DMS153 treated with DMSO at 0.1 percent for 48 hours (cell line): Measurements from ENCODE around the gene FANCE.
A peak's percentile ranks its signal among the peaks of the same experiment; 100 is the strongest.

ENCODE experiments used
- DNase-seq: peaks from one replicate; lab custom pipeline; 2025; ENCODE audit not compliant: unreplicated experiment; lab: John Stamatoyannopoulos, UW

FANCE gene, protein sequence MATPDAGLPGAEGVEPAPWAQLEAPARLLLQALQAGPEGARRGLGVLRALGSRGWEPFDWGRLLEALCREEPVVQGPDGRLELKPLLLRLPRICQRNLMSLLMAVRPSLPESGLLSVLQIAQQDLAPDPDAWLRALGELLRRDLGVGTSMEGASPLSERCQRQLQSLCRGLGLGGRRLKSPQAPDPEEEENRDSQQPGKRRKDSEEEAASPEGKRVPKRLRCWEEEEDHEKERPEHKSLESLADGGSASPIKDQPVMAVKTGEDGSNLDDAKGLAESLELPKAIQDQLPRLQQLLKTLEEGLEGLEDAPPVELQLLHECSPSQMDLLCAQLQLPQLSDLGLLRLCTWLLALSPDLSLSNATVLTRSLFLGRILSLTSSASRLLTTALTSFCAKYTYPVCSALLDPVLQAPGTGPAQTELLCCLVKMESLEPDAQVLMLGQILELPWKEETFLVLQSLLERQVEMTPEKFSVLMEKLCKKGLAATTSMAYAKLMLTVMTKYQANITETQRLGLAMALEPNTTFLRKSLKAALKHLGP

DNA sequence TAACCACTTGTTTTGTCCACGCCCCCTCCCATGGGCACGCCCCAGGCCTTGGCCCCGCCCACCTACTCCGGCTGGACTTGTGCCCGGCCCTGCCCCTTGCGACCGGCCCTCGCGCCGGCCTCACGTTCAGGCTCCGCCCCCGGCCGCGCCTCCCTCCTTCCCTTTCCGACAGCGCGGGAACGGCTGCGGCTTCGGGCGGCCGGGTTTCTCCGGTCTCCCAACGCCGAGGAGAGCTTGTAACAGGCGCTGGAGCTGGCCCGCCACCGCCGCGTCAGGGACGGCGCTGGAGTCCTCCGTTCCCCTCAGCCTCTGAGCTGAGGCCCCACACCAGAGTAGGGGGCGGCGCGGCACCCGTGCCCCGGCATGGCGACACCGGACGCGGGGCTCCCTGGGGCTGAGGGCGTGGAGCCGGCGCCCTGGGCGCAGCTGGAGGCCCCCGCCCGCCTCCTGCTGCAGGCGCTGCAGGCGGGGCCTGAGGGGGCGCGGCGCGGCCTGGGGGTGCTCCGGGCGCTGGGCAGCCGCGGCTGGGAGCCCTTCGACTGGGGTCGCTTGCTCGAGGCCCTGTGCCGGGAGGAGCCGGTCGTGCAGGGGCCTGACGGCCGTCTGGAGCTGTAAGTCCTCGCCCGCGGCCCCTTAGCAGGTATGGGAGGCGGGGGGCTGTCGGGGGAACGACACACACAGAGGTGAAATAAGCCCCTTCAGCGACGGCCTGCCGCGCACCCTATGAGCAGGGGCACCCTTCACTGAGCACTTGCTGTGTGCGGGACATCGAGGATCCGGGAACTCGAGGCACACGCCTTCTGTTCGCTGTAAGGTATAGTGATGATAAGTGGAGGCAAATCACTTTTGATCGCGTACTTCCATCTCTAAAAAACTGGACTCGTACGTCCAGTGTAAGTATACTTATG lies at the start of gene FANCE:
FANCE (plus strand) TSS at position 156 of the 908 bp plus-strand sequence; CDS start at position 364, 208 bp downstream.
- peak; percentile 76 for DNase-seq

DNA sequence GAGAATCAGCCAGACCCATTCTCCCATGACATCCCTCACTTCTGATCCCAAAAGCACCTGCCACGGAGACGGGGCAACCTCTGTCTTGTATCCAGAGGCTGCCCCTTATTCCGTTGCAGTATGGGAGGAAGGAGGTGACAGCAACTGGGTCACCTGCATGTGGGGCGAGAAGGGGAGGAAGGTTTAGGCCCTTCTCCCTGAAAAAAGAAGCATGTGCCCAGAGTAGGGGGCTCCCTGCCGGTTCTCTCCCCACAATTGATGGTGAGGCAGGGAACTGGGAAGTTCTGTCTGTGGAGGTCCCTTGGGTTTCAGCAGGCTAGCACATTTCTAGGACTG lies 49.3 kb upstream of the FANCE start:
- no peak for DNase-seq

DNA sequence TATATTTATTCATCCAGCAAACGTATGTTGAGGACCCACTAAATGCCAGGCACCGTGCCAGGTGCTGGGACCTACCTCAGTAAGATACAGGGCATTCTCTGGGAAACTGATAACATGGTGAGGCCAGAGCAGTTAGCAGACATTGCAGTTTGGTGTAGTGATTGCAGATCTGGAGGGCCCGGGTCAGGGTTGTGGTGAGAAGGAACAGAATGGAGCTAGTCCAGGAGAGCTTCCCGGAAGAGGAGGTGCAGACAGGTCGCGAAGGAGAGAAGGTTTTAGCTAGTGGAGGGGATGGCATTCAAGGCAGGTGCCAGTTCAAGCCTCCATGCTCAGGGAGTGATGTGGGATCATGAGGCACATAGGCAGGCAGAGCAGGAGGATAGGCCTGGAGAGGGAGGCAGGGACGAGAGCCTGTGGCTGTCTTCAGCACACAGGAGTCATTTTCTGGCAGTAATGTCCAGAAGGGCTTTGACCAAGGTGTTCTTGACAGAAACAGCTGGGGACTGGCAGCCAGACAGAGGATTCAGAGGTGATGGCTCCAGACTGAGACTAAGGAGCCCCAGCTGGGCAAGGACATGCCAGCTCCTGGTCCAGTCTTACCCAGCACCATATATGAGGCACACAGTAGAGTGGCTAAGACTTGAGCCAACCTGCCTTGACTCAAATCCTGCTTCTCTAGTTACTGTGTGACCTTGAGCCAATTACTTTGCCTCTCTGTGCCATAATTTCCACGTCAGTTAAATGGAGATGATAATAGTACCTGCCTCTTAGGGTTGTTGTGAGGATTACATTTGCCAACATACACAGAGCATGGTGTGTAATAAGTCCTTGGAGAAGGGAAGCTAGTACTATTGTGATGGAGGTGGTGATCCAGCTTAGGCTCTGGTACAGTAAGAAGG lies 48.3 kb upstream of the FANCE start:
- no peak for DNase-seq

DNA sequence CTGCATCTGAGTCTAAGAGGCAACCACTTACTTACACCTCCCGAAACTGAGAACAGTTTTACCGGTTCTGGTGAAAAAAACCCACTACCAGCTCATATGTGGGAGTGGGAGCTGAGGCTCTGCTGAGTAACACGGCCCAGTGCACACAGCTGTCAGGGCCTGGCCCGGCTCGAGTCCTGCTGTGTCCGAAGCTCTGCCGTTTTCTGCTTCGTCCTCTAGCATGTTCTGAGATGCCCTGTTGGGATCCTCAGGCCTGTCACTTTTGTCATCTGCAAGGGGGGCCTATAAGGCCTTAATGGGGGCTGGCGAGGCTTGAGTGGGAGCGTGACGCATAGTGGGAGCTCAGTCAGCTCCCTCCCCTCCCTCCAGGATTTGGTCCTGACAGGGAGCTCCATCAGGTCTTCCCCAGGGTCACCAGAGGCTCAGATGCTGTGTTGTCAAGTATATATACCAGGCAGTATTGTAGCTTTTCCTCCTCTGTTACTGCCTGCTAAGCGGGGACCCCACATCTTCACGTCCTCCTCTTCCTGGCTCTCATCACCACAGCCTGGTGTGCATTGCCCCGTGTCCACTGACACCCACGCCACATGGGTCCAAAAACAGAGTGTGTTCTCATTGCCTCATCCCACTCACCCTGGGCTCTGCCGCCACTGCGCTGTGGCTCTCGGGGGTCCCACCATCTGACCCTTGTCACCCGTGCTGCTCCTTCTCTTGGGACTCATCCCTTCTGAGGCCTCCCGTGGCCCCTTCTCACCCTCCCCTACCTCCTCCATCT lies 45.2 kb upstream of the FANCE start:
- no peak for DNase-seq

DNA sequence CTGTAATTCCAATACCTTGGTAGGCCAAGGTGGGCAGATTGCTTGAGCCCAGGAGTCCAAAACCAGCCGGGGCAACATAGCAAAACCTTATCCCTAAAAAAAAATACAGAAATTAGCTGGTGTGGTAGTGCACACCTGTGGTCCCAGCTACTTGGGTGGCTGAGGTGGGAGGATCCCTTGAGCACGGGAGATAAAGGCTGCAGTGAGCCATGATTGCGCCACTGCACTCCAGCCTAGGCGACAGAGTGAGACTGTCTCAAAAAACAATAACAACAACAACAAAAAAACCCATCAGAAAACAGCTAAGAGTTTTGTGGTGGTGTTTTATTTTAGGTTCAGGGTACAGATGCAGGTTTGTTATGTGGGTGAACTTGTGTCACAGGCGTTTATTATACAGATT lies 42.9 kb upstream of the FANCE start:
- DNase-seq: no peak

DNA sequence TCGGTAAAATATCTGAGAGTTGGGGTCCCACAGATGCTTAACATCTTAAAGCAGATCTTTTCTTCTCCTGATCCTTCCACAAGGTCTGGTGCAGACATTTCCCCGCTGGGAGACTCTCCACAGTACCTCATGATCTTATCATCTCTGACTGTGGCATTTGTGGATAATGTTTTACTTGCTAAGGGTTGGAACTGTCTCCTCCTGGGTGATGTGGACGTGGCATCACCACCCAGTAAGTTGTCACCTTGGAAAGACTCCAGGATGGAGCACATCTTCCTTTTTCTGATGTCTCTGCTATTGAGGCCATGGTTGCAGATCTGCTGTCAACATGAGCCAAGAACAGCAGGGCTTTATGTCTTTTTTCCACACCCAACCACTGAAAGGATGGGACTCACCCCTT lies 42.0 kb upstream of the FANCE start:
- no peak for DNase-seq

DNA sequence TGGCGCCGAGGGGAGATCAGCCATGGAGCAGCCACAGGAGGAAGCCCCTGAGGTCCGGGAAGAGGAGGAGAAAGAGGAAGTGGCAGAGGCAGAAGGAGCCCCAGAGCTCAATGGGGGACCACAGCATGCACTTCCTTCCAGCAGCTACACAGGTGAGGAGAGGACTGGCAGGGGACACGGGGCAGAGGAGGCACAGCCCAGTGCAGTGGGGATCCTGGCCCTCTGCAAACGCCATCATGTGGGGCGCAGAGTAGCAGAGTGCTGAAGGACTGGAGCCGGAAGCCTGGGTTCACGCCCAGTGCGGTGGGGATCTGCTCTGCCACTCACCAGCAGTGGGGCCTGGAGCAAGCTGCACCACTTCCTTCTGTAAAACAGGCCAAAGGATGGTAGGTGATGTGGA lies 41.1 kb upstream of the FANCE start:
- DNase-seq: no peak

DNA sequence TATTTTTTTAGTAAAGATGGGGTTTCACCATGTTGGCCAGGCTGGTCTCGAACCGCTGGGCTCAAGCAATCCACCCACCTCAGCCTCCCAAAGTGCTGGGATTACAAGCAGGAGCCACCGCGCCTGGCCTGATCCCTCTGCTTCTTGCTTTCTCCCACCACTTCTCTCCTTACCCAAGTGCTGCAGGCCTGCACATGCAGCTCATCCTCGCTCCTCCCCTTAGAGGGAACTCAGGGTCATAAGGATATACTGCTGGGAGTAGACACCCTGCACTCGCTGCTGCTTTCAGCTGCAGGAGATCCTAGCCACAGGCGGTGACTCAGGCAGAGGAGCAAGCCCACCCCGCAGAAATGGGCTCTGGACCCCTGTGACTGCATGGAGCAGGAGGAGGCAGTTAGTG lies 40.0 kb upstream of the FANCE start:
- DNase-seq: no peak

DNA sequence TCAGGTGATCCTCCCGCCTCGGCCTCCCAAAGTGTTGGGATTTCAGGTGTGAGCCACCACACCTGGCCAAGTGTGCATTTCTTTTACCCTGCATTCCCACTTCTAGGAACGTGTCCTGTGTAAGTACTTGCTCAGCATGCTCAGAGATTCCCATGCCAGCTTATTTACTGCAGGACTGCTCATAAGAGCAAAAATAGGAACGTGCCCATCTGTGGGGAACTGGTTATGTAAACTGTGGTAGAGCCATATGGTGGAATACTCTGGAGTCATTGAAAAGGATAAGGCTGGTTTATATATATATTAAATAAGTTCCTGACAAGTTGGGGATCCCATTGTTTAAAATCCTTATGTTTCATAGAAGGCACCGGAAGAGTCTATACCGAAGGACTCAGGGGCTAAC lies 38.2 kb upstream of the FANCE start:
- DNase-seq: no peak

DNA sequence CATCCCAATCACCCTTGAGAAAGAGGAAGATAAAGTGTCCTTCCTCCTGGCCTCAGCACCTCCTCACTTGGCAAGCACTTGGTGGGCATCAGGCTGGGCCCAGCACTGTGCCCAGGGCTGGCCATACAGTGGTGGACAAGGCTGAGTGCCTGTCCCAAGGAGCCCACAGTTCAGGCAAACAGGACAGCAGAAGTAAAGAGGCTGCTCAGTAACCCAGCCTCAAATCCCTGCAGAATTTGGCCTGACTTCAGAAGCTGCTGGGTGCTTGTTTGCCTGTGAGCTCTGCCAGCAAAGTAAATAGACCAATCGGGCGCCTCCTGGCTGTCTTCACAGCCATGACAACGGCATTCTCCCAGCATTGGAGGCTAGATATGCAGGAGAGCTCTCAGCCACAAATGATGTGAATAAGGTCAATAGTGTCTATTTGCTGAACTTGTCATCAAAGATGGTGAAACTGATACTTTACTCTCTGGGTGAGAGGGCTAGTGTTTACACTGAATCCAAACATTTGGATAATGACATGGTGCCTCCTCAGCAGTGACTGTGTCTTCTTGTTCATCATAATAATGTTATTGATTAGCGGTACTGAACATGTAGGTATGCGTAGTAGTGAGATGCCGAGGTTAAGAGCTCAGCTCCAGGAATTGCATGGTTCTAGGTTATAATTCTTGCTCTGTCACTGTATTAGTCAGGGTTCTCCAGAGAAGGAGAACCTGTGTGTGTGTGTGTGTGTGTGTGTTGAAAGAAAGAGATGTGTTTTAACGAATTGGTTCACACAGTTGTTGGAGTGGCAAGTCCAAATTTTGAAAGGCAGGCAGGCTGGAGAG lies 36.9 kb upstream of the FANCE start:
- DNase-seq: peak; percentile 90

DNA sequence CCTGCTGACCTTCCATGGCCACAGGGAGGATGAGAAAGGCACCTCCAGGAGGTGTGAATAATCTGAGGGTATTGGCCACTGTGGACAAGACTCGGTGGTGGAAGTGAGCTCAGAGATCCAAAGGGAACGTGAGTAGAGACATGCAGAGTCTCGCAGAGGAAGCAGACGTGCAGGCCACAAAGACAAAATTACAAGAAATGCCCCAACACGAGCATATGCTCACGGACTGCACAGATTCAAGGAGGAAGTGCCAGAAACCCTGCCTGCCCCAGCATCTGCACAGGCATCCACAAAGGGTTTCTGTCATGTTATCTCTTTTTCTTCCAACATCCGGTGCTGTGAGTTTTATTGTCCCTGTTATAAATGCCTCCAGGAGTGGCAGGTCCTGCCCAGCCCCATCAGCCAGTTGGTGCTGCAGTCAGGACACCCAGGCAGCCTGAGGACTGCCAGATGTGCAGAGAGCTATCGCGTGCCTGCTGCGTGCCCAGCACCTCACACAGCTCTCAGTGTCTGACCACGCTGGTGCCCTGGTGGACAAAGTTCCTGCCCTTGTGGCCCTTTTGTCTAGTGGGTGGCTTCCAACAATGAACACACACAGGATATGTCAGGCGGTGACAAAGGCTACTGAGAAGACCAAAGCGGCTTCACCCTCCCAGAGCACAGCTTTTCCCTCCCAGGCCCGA lies 34.0 kb upstream of the FANCE start:
- no peak for DNase-seq

DNA sequence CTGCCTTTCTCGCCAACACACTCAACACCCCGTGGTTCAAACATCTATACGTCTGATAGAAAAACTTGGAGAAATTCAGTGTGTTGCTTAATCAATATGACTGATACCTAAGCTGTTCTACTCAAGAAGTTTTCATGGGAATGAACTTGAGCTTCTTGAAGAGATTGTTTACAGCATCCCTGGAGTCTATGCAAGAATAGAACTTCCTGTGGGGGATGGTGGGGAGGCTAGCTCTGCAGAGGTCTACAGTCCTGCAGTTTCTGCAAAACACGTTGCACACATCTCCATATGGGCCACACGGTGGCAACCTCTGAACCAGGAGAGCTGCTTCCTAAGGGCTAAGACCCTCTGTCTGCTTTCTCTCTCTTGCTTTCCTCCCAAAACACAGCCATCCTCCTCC lies 32.7 kb upstream of the FANCE start:
- no peak for DNase-seq

DNA sequence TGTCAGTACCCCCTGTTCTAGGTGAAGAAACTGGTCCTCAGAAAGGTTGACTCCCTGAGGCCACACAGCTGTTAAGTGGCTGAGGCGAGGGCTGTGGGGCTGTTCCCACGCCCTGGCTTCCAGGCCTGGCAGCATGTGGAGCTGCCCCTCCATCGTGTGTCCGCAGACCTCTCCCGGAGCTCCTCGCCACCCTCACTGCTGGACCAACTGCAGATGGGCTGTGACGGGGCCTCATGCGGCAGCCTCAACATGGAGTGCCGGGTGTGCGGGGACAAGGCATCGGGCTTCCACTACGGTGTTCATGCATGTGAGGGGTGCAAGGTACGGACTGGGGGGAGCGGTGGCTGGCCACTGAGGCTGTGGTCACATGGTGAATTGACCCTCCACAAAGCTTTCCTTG lies 32.2 kb upstream of the FANCE start:
- no peak for DNase-seq

DNA sequence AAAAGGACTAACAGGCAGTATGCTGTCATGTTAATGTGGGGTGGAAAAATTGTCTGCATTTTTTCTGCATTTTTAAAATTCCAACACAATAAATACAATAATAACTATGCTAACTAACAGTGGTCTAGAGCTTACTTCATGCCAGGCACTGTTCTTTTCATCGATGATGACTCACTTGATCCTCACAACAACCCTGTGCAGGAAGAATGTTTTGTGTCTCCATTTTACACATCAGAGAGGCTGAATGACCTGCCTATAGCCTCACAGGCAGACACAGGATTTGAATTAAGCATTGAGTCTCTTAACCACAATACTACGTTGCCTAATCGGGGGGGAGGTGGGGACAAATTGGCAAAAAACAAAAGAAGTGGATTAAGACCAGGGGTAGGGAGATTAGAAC lies 26.9 kb upstream of the FANCE start:
- DNase-seq: no peak

DNA sequence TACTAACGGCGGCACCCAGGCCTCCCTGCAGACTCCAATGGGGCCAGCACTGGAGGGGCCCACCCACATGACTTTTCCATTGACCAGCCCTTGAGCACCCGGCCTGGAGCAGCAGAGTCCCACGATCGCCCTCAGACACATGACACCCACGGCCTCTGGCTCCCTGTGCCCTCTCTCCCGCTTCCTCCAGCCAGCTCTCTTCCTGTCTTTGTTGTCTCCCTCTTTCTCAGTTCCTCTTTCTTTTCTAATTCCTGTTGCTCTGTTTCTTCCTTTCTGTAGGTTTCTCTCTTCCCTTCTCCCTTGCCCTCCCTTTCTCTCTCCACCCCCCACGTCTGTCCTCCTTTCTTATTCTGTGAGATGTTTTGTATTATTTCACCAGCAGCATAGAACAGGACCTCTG lies 26.1 kb upstream of the FANCE start:
- DNase-seq: no peak

DNA sequence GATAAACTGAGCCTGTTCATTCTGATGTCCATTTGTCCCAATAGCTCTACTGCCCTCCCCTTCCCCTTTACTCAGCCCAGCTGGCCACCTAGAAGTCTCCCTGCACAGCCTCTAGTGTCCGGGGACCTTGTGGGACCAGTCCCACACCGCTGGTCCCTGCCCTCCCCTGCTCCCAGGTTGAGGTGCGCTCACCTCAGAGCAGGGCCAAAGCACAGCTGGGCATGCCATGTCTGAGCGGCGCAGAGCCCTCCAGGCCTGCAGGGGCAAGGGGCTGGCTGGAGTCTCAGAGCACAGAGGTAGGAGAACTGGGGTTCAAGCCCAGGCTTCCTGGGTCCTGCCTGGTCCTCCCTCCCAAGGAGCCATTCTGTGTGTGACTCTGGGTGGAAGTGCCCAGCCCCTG lies 24.7 kb upstream of the FANCE start:
- DNase-seq: no peak

DNA sequence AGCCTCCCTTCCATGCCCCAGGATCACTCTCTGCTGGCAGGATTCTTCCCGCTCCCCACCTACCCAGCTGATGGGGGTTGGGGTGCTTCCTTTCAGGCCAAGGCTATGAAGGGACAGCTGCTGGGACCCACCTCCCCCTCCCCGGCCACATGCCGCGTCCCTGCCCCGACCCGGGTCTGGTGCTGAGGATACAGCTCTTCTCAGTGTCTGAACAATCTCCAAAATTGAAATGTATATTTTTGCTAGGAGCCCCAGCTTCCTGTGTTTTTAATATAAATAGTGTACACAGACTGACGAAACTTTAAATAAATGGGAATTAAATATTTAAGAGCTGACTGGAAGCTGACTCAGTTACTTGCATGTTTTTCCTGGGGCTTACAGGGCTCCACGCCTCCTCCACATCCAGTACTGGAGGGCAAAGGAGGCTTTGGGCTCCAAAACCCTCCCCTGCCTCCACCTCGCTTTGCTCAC lies 24.3 kb upstream of the FANCE start:
- DNase-seq: no peak

DNA sequence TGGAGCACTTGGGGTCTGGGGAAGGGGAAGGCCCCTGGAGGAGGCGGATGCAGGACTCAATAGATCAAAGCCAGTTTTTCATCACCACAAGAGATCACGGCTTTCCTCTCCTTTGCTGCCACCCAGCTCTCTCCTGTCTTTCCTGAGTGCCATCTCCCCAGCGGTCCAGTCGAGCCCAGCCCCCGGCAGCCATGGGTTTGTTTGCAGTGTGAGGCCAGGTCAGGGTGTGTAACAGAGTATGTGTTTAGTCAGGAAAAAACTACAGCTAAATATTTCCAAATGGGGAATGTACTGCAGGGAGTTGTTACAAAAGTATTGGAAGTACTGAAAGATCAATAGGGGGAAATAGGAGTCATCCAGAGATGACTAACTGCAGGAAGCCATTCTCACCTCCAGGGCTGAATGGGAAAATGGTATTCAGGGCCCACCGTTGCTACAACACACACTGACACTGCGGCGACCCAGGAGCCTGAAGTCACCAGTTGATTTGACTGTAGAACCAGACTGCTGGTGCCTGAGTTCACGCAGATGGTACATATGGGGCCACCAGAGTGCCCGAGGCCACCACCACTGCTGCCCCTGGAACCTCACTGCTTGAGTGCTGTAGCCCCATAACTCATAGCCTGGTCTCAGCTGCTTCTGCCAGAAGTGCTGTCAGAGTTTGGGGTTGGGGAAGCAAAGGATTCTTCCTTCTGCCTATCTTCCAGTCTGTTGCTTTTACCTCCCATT lies 23.6 kb upstream of the FANCE start:
- no peak for DNase-seq
